OCI-LY1 (cell line): ENCODE data around the gene TFEB.

Experiments
- H2AFZ ChIP-seq: fragments of 200-600 bp; sonication (generic), shearing (Covaris generic); 2 replicates; pipeline ENCODE4 v1.6.0; 2014; ENCODE audit warnings: antibody characterized with exemption, mild to moderate bottlenecking, low read length
- H3F3A ChIP-seq: fragments of 200-600 bp; sonication (generic), shearing (Covaris generic); 2 replicates; pipeline ENCODE4 v1.6.0; 2014; ENCODE audit warnings: mild to moderate bottlenecking, antibody characterized with exemption, low read length, moderate library complexity; ENCODE audit not compliant: insufficient read depth
- H3K27ac ChIP-seq: fragments of 200-600 bp; sonication (generic); 2 replicates; pipeline ENCODE4 v1.5.1; 2014; ENCODE audit warnings: low read length, mixed run types, mild to moderate bottlenecking, low read depth; ENCODE audit not compliant: poor library complexity, severe bottlenecking
- H3K27me3 ChIP-seq: fragments of 200-600 bp; sonication (generic); 2 replicates; pipeline ENCODE4 v1.6.0; 2014; ENCODE audit warnings: antibody characterized with exemption, mild to moderate bottlenecking, low read length, moderate library complexity; ENCODE audit not compliant: insufficient read depth
- H3K36me3 ChIP-seq: fragments of 200-600 bp; sonication (generic); 2 replicates; pipeline ENCODE4 v1.6.1; 2014; ENCODE audit warnings: mild to moderate bottlenecking, antibody characterized with exemption, low read length, moderate library complexity, mixed read lengths; ENCODE audit not compliant: insufficient read depth
- H3K4me1 ChIP-seq: fragments of 200-600 bp; sonication (generic); 2 replicates; pipeline ENCODE4 v1.5.1; 2014; ENCODE audit warnings: mild to moderate bottlenecking, low read length, moderate library complexity; ENCODE audit not compliant: insufficient read depth, severe bottlenecking
- H3K4me2 ChIP-seq: fragments of 200-600 bp; sonication (generic), shearing (Covaris generic); 2 replicates; pipeline ENCODE4 v1.6.1; 2014; ENCODE audit warnings: low read length
- H3K4me3 ChIP-seq: fragments of 200-600 bp; sonication (generic); 2 replicates; pipeline ENCODE4 v1.5.1; 2014; ENCODE audit warnings: low read length, low read depth, mild to moderate bottlenecking, mixed read lengths; ENCODE audit not compliant: poor library complexity, severe bottlenecking
- H3K79me2 ChIP-seq: fragments of 200-600 bp; shearing (Covaris generic); 2 replicates; pipeline ENCODE4 v1.6.1; 2016; ENCODE audit warnings: mixed run types, low read length, mixed read lengths; ENCODE audit not compliant: insufficient read depth
- H3K9ac ChIP-seq: fragments of 200-600 bp; sonication (generic), shearing (Covaris generic); 2 replicates; pipeline ENCODE4 v1.6.1; 2014; ENCODE audit warnings: mild to moderate bottlenecking, low read length, mixed read lengths
- H3K9me2 ChIP-seq: fragments of 200-600 bp; sonication (generic), shearing (Covaris generic); 2 replicates; pipeline ENCODE4 v1.6.1; 2014; ENCODE audit warnings: low read depth, mild to moderate bottlenecking, low read length, mixed read lengths
- H3K9me3 ChIP-seq: fragments of 200-600 bp; shearing (Covaris generic); 2 replicates; pipeline ENCODE4 v1.6.1; 2014; ENCODE audit warnings: low read length, mixed read lengths
- H4K20me1 ChIP-seq: fragments of 200-600 bp; sonication (generic), shearing (Covaris generic); 2 replicates; pipeline ENCODE4 v1.6.0; 2016; ENCODE audit warnings: mild to moderate bottlenecking, low read length; ENCODE audit not compliant: insufficient read depth
- CTCF ChIP-seq: fragments of 200-600 bp; sonication (generic), shearing (Covaris generic); IDR thresholded peaks from 2 replicates; pipeline ENCODE4 v1.5.1; 2017; ENCODE audit warnings: mild to moderate bottlenecking, antibody characterized with exemption, low read length, moderate library complexity, mixed read lengths
- EZH2 ChIP-seq: fragments of 200-600 bp; sonication (generic), shearing (Covaris generic); IDR thresholded peaks from 2 replicates; pipeline ENCODE4 v1.8.0; 2017; ENCODE audit warnings: borderline replicate concordance, mixed run types, mild to moderate bottlenecking, antibody characterized with exemption, low read length, moderate library complexity, mixed read lengths

TFEB gene

DNA sequence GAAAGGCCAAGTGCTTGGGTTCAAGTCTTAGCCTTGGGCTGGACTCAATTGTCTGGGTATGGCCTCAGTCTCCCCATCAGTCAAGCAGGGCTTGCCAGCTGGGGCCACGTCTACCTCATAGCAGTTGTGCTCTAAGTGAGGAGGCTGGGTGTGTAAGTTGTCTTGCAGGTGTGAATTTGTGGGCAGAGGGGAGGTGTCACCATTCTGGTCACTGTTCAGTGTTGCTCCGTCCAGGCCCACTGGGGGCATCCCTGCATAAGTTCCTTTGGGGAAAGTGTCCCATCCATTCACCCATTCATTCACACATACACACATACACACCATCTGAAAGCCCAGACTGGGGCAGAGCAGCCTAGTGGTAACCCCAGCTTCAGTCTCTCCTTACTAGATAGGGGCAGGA lies 36.3 kb downstream of the TFEB start:
- no peak for TF ChIP-seq EZH2
- TF ChIP-seq CTCF, result no peak
- H3K4me1 ChIP-seq, result peaks cover 12% of the 10 kb centered on the region
- no peak overlapping the region for H3K9ac ChIP-seq
- no peaks in the 10 kb centered on the region for H3F3A ChIP-seq
- H2AFZ ChIP-seq, result no peak overlapping the region
- no peaks in the 10 kb centered on the region for H4K20me1 ChIP-seq
- no peaks in the 10 kb centered on the region for H3K27me3 ChIP-seq
- no peak overlapping the region for H3K4me3 ChIP-seq
- H3K9me2 ChIP-seq, result no peaks in the 10 kb centered on the region
- no peaks in the 10 kb centered on the region for H3K79me2 ChIP-seq
- no peaks in the 10 kb centered on the region for H3K36me3 ChIP-seq
- H3K4me2 ChIP-seq, result no peak overlapping the region
- no peak overlapping the region for H3K27ac ChIP-seq
- no peaks in the 10 kb centered on the region for H3K9me3 ChIP-seq

DNA sequence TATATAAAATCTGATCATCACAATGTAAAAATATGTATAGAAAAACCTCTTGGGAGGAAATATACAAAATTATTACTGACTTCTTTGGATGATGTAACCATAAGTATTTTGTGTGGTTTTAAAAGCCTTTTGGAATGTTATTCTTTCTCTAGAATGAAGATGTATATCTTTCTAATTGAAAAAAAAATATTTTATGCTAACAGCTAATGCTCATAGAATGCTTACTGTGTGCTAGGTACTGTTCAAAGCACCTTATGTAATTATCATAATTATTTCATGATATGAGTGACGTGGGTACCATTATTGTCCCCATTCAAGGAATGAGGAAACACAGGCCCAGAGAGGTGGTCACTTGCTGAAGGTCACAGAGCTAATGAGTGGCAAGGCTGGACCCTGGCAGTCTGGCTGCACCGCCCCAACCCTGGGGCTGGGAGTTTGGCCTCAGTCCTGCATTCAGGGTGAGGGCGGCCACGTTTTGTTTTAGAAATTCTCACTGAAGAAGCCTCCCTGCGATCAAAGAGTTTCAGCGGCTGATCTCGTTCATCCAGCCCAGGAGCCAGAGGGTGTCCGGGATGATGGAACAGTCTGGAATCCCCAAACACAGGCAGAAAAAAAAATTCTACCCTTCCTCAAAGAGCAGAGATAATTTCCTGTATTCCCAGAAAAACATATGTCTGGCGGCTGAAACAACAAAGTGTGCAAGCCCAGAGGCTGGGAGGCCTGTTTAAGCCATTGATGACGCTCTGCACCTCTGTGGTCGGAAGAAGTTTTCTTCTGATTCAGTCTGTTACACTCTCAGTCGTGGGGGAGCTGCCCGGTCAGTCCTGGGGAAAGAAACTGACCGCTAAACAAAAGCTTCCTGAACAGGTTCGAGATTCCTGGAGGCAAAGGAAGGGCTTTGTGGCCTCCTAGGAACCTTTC lies 37.3 kb downstream of the TFEB start:
- Histone ChIP-seq H3K79me2 (no peaks in the 10 kb centered on the region), H3K4me1 (peaks cover 12% of the 10 kb centered on the region), H3K36me3 (no peaks in the 10 kb centered on the region), H3K27ac (no peak overlapping the region), H3K4me3 (no peak overlapping the region), H3K4me2 (no peak overlapping the region), H3K27me3 (no peaks in the 10 kb centered on the region), H4K20me1 (no peaks in the 10 kb centered on the region), H3K9me2 (no peaks in the 10 kb centered on the region), H2AFZ (no peak overlapping the region), H3F3A (no peaks in the 10 kb centered on the region), H3K9me3 (no peaks in the 10 kb centered on the region), H3K9ac (no peak overlapping the region)
- no peak for TF ChIP-seq EZH2
- TF ChIP-seq CTCF, result no peak

DNA sequence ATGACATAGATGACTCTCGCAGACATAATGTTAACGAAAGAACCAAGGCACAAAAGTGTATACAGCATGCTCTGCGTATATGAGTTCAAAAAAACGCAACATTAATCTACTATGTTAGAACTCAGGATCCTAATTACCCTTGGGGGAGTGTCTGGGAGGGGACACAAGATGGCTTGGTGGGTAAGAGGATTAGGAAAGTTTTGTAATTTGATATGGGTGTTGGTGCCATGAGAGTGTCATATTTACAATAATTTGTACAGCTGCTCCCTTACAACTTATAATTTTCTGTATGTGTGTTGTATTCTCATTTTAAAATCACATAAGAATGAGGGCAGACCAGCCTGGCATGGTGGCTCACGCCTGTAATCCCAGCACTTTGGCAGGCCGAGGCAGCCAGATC lies 38.6 kb downstream of the TFEB start:
- Histone ChIP-seq H3K27ac (no peak overlapping the region), H3K4me3 (no peak overlapping the region), H3K4me1 (peaks cover 12% of the 10 kb centered on the region), H3F3A (no peaks in the 10 kb centered on the region), H3K9me2 (no peaks in the 10 kb centered on the region), H3K9me3 (no peaks in the 10 kb centered on the region), H3K4me2 (no peak overlapping the region), H3K36me3 (no peaks in the 10 kb centered on the region), H3K9ac (no peak overlapping the region), H4K20me1 (no peaks in the 10 kb centered on the region), H3K27me3 (no peaks in the 10 kb centered on the region), H3K79me2 (no peaks in the 10 kb centered on the region), H2AFZ (no peak overlapping the region)
- TF ChIP-seq EZH2, result no peak
- no peak for TF ChIP-seq CTCF
